GM12878 (cell line): ENCODE measurements around the gene SCRN1. TPM values are rescaled to one million over a fixed set of nuclear protein-coding genes. Genes with fewer than 3 reads are reported as not detected.
A peak's percentile ranks its signal among the peaks of the same experiment; 100 is the strongest.

Experiments used
- BCL11A ChIP-seq: IDR thresholded peaks from 2 replicates; pipeline ENCODE4 v1.6.1; 2011; ENCODE audit warnings: low read depth, low read length
- CREM ChIP-seq: IDR thresholded peaks from 2 replicates; pipeline ENCODE4 v1.6.1; 2014; ENCODE audit warnings: antibody characterized with exemption, low read depth
- CUX1 ChIP-seq: IDR thresholded peaks from 2 replicates; pipeline ENCODE4 v1.6.1; 2012; ENCODE audit warnings: improper control_type of control experiment, low read depth, low read length; ENCODE audit not compliant: insufficient replicate concordance
- E2F8 ChIP-seq: fragments of 450-650 bp; IDR thresholded peaks from 2 replicates; pipeline ENCODE4 v1.6.1; 2018; ENCODE audit warnings: mild to moderate bottlenecking, low read depth, moderate library complexity; ENCODE audit not compliant: partially characterized antibody
- IKZF2 ChIP-seq, 2 experiments: fragments of 450-650 bp; IDR thresholded peaks; 2 replicates each; pipeline ENCODE4 v1.6.1; 2017; ENCODE audit warnings: mild to moderate bottlenecking in 2 of 2, moderate library complexity in 2 of 2
- KDM1A ChIP-seq: fragments of 200-600 bp; sonication (generic); IDR thresholded peaks from 2 replicates; pipeline ENCODE4 v1.6.1; 2016; ENCODE audit warnings: borderline replicate concordance
- NFIC ChIP-seq: IDR thresholded peaks from 2 replicates; pipeline ENCODE4 v1.6.1; 2012; ENCODE audit warnings: low read depth, mild to moderate bottlenecking, inconsistent platforms, low read length, moderate library complexity
- NFYB ChIP-seq: IDR thresholded peaks from 2 replicates; pipeline ENCODE4 v1.6.1; 2011; ENCODE audit warnings: low read depth, mild to moderate bottlenecking, low read length, improper control_type of control experiment, moderate library complexity; ENCODE audit not compliant: insufficient read depth
- NR2F1 ChIP-seq: fragments of 450-650 bp; conservative IDR thresholded peaks from 2 replicates; pipeline ENCODE4 v1.6.1; 2017; ENCODE audit warnings: mild to moderate bottlenecking
- PML ChIP-seq: IDR thresholded peaks from 2 replicates; pipeline ENCODE4 v1.6.1; 2012; ENCODE audit warnings: low read length, inconsistent platforms
- POLR2A ChIP-seq: IDR thresholded peaks from 2 replicates; pipeline ENCODE4 v1.6.1; 2011; ENCODE audit warnings: low read depth, mild to moderate bottlenecking, low read length
- POLR2AphosphoS5 ChIP-seq: IDR thresholded peaks from 2 replicates; pipeline ENCODE4 v1.6.1; 2011; ENCODE audit warnings: mild to moderate bottlenecking, low read length, inconsistent platforms
- POU2F2 ChIP-seq: IDR thresholded peaks from 3 replicates; pipeline ENCODE4 v1.6.1; 2011; ENCODE audit warnings: low read depth, mild to moderate bottlenecking, low read length, borderline replicate concordance
- RCOR1 ChIP-seq: conservative IDR thresholded peaks from 2 replicates; pipeline ENCODE4 v1.6.1; 2012; ENCODE audit warnings: low read depth, low read length, improper control_type of control experiment
- TCF3 ChIP-seq: IDR thresholded peaks from 2 replicates; pipeline ENCODE4 v1.6.1; 2012; ENCODE audit warnings: low read depth, mild to moderate bottlenecking, low read length, borderline replicate concordance; ENCODE audit not compliant: insufficient read depth
- YBX1 ChIP-seq: fragments of 450-650 bp; IDR thresholded peaks from 2 replicates; pipeline ENCODE4 v1.6.1; 2016; ENCODE audit warnings: antibody characterized with exemption
- polyA plus RNA-seq, 11 experiments: library from polyadenylated mRNA; depleted of rRNA in 4 of 11; unstranded in 6 of 11; stranded (reverse) in 5 of 11; fragments of >200 nt; fragmentation: Nextera tagmentation in 4 of 11; fragmentation: Illumina TruSeq in 1 of 11; extraction: Ambion mirVana in 4 of 11; extraction: Trizol in 1 of 11; gene quantifications; 1 replicate in 1 of 11; 2 replicates in 10 of 11; pipeline versions ENCODE4 v1.2.1 to v1.2.3, GENCODE V29; 2011 to 2016; ENCODE audit warnings: inconsistent platforms in 2 of 11, missing spikeins in 2 of 11, low read depth in 1 of 11
- total RNA-seq, 4 experiments: library from RNA; depleted of rRNA in 3 of 4; stranded (reverse); fragments of >200 nt in 3 of 4; fragmentation: Illumina TruSeq in 1 of 4; extraction: Trizol in 1 of 4; gene quantifications; 2 replicates each; pipeline versions ENCODE4 v1.2.1 to v1.2.3, GENCODE V29; 2013 to 2021
- TF ChIP-seq, protein P1 (sequence below): fragments of 150-350 bp; IDR thresholded peaks from 2 replicates; pipeline ENCODE4 v1.6.1; 2016; ENCODE audit warnings: low read depth, low read length

Gene SCRN1
- total and polyA plus RNA-seq, 10 of the 15 experiments (the other 5 are each of a cell fraction or from before 2014, with no cell fraction given), result 11.1 to 67.6 (median 41.7) TPM

GRCh38 chr7:29988424-29989256, 961 bp downstream of the SCRN1 start (continued):
- TF ChIP-seq, protein P1, sequence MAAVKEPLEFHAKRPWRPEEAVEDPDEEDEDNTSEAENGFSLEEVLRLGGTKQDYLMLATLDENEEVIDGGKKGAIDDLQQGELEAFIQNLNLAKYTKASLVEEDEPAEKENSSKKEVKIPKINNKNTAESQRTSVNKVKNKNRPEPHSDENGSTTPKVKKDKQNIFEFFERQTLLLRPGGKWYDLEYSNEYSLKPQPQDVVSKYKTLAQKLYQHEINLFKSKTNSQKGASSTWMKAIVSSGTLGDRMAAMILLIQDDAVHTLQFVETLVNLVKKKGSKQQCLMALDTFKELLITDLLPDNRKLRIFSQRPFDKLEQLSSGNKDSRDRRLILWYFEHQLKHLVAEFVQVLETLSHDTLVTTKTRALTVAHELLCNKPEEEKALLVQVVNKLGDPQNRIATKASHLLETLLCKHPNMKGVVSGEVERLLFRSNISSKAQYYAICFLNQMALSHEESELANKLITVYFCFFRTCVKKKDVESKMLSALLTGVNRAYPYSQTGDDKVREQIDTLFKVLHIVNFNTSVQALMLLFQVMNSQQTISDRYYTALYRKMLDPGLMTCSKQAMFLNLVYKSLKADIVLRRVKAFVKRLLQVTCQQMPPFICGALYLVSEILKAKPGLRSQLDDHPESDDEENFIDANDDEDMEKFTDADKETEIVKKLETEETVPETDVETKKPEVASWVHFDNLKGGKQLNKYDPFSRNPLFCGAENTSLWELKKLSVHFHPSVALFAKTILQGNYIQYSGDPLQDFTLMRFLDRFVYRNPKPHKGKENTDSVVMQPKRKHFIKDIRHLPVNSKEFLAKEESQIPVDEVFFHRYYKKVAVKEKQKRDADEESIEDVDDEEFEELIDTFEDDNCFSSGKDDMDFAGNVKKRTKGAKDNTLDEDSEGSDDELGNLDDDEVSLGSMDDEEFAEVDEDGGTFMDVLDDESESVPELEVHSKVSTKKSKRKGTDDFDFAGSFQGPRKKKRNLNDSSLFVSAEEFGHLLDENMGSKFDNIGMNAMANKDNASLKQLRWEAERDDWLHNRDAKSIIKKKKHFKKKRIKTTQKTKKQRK, result no peak
- no peak for TF ChIP-seq YBX1
- TF ChIP-seq POU2F2, result peak; percentile 92
- no peak for TF ChIP-seq RCOR1
- no peak for TF ChIP-seq CUX1
- TF ChIP-seq NR2F1, result 0 out of 2 replicates have a peak, but pooled peaks have one; percentile 17
- TF ChIP-seq NFYB, result no peak
- TF ChIP-seq CREM, result no peak
- no peak for TF ChIP-seq PML
- no peak for TF ChIP-seq NFIC
- TF ChIP-seq BCL11A, result peak; percentile 28; the same call in 1 of the 2 replicates
- peak; percentile 63 for TF ChIP-seq POLR2A
- TF ChIP-seq E2F8, result no peak
- TF ChIP-seq TCF3, result no peak
- no peak for TF ChIP-seq KDM1A
- 0 out of 2 replicates have a peak, but pooled peaks have one; percentile 33 for TF ChIP-seq POLR2AphosphoS5
- 0 out of 4 replicates have a peak, but pooled peaks of 1 of the 2 experiments have one; percentile 8 for TF ChIP-seq IKZF2 (IDR thresholded peaks at IDR 0.05)
